Spleen (tissue), 11 donors: ENCODE results near the gene CD209. TPM values are rescaled to one million over a fixed set of nuclear protein-coding genes. Genes with fewer than 3 reads are reported as not detected.

Experiments
- DNase-seq: peaks from one replicate; pipeline ENCODE4 v3.0.0-alpha.2; 2020
- H3K27ac ChIP-seq, 8 donors: fragments of 200-600 bp; sonication (generic) in 7 of 8; 1 replicate in 4 of 8; 2 replicates in 4 of 8; pipeline versions ENCODE4 v1.5.0 to v1.8.0; 2016 to 2021; ENCODE audit warnings: inconsistent platforms in 4 of 8, mild to moderate bottlenecking in 4 of 8, moderate library complexity in 1 of 8
- H3K27me3 ChIP-seq, 7 donors: fragments of 200-600 bp; sonication (generic) in 6 of 7; replicated peaks in 1 of 7; 1 replicate in 4 of 7; 2 replicates in 3 of 7; pipeline versions ENCODE4 v1.5.0 to v1.8.0; 2016 to 2021; ENCODE audit warnings: inconsistent platforms in 3 of 7, mild to moderate bottlenecking in 1 of 7
- H3K36me3 ChIP-seq, 6 donors: fragments of 200-600 bp; sonication (generic) in 5 of 6; 1 replicate in 4 of 6; 2 replicates in 2 of 6; pipeline versions ENCODE4 v1.5.0 to v1.8.0; 2016 to 2021; ENCODE audit warnings: inconsistent platforms in 2 of 6
- H3K4me1 ChIP-seq, 6 donors: fragments of 200-600 bp; sonication (generic) in 5 of 6; 1 replicate in 3 of 6; 2 replicates in 3 of 6; pipeline versions ENCODE4 v1.5.0 to v1.8.0; 2016 to 2021; ENCODE audit warnings: inconsistent platforms in 3 of 6
- H3K4me3 ChIP-seq, 8 donors: fragments of 200-600 bp; sonication (generic) in 7 of 8; 1 replicate in 4 of 8; 2 replicates in 4 of 8; pipeline versions ENCODE4 v1.5.0 to v1.8.0; 2016 to 2021; ENCODE audit warnings: inconsistent platforms in 4 of 8, mild to moderate bottlenecking in 4 of 8, moderate library complexity in 2 of 8
- H3K9me3 ChIP-seq, 8 donors: fragments of 200-600 bp; sonication (generic) in 7 of 8; 1 replicate in 4 of 8; 2 replicates in 4 of 8; pipeline versions ENCODE4 v1.5.0 to v1.8.0; 2016 to 2021; ENCODE audit warnings: inconsistent platforms in 4 of 8
- CTCF ChIP-seq, 11 experiments: fragments of 200-600 bp in 7 of 11; fragments of 450-650 bp in 4 of 11; sonication (generic) in 4 of 11; IDR thresholded peaks in 8 of 11; conservative IDR thresholded peaks in 3 of 11; 1 replicate in 7 of 11; 2 replicates in 4 of 11; pipeline versions ENCODE4 v1.4.0 to v1.8.0; 2016 to 2021; ENCODE audit warnings: antibody characterized with exemption in 11 of 11, inconsistent platforms in 4 of 11, mild to moderate bottlenecking in 1 of 11
- POLR2A ChIP-seq, 3 donors: fragments of 450-650 bp; IDR thresholded peaks; one replicate each; pipeline ENCODE4 v1.5.1; 2017; ENCODE audit warnings: antibody characterized with exemption in 3 of 3, mild to moderate bottlenecking in 1 of 3
- POLR2AphosphoS5 ChIP-seq, 3 donors: sonication (generic); formaldehyde crosslinking; IDR thresholded peaks; one replicate each; pipeline ENCODE4 v1.5.1; 2017; ENCODE audit warnings: antibody characterized with exemption in 3 of 3
- WGBS, 5 donors: extraction: QIAGEN DNeasy Blood & Tissue Kit in 3 of 5; methylation state at CpG; one replicate each; pipeline versions ENCODE4 v1.1.5 to v1.1.7; 2013 to 2018; 5-methylcytosine and 5-hydroxymethylcytosine counted together
- intact Hi-C: fragments of 100-400 bp; cut with DNase I; formaldehyde crosslinking; loops from one replicate; pipeline ENCODE4 v1.15.0; 2023; ENCODE audit warnings: low total_unique reads
- polyA plus RNA-seq, 3 donors: library from polyadenylated mRNA; stranded (reverse); fragments of 200-250 nt; gene quantifications; one replicate each; pipeline ENCODE4 v1.2.1, GENCODE V29; 2013
- total RNA-seq, 7 donors: library from RNA; depleted of rRNA in 3 of 7; stranded (reverse); fragments of >200 nt in 3 of 7; fragmentation: NEBNext Ultra II Directional in 4 of 7; extraction: Animal tissue kit (Norgen Biotek cat#: 25700) in 4 of 7; gene quantifications; one replicate each; pipeline versions ENCODE4 v1.1.0 to v1.2.1, GENCODE V29; 2016 to 2021
- donor health status: healthy with polysubstance abuse.
- donor health status: DM: no; HTN: no; CAD: no; lungs with moderate emphysema.
- donor health status: DM: no; HTN: no; CAD: no.
- donor health status: Bipolar disorder and iron deficiency.
- donor health status: healthy.
- donor health status: DM: no; HTN: no; CAD: no.
- donor health status: DM: yes; HTN: yes; CAD: no.

CD209 gene
- total and polyA plus RNA-seq, 10 donors: 0.42 to 22.2 (median 1.5) TPM

DNA sequence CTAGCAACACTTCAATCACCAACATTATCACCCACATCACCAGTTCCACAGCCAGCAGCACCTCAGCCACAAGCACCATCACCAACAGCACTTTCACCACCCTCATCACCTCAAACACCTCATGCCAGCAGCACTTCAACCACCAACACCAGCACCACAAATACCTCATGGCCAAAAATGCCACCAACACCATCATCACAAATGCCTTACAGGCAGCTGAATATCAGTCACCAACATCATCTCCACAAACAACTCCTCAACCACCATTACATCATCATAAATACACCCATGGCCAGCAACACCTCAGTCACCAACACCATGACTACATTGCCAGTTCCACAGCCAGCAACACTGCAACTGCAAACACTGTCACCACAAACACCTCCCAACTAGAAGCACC is 55.8 kb downstream of the CD209 start:
- H3K27ac ChIP-seq: peak overlapping the region in 1 of 8 donors; percentile 78
- H3K27me3 ChIP-seq: peaks cover 0 to 18% (median 0%) of the 10 kb centered on the region in 7 donors
- peaks cover 6 to 50% (median 19%) of the 10 kb centered on the region in 6 donors for H3K4me1 ChIP-seq
- H3K36me3 ChIP-seq: peaks cover 0 to 15% (median 0%) of the 10 kb centered on the region in 6 donors
- intact Hi-C loops: no loop called here
- no peak for TF ChIP-seq POLR2AphosphoS5 (IDR thresholded peaks at IDR 0.05)
- no peak for TF ChIP-seq CTCF (IDR thresholded peaks at IDR 0.05 in 8 of 11, conservative IDR thresholded peaks at IDR 0.05 in 3 of 11)
- TF ChIP-seq POLR2A (IDR thresholded peaks at IDR 0.05): no peak
- no peak overlapping the region for H3K4me3 ChIP-seq
- H3K9me3 ChIP-seq: no peaks in the 10 kb centered on the region
- no peak for DNase-seq

DNA sequence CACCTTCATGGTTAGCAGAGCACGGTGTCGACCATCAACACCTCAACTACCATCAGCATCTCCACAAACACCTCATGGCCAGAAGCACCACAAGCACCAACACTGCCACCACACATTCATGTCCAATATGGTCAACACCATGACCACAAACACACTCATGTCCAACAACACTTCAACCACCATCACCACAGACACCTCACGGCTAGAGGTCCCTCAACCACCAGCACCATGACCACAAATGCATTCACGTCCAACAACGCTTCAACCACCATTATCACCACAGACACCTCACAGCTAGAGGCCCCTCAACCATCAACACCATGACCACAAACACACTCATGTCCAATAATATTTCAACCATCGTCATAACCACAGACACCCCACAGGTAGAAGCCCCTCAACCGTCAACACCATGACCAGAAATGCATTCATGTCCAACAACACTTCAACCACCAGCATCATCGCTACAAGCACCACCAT is 56.5 kb downstream of the CD209 start:
- intact Hi-C loops: no loop called here
- Histone ChIP-seq H3K27me3 (peaks cover 0 to 18% (median 0%) of the 10 kb centered on the region in 7 donors), H3K27ac (peak overlapping the region in 1 of 8 donors; percentile 78), H3K9me3 (no peaks in the 10 kb centered on the region), H3K4me1 (peaks cover 6 to 43% (median 18%) of the 10 kb centered on the region in 6 donors), H3K36me3 (peaks cover 0 to 15% (median 0%) of the 10 kb centered on the region in 6 donors), H3K4me3 (no peak overlapping the region)
- 69 to 78% (median 74%) methylated on average over 8 of the region's 8 CpGs for WGBS, 5 donors
- TF ChIP-seq POLR2AphosphoS5 (IDR thresholded peaks at IDR 0.05) (no peak), POLR2A (IDR thresholded peaks at IDR 0.05) (no peak), CTCF (IDR thresholded peaks at IDR 0.05 in 8 of 11, conservative IDR thresholded peaks at IDR 0.05 in 3 of 11) (no peak)
- DNase-seq: no peak

Other genes with a start within 250 kb of the CD209 start
- 10 to 100 TPM; 22.8 to 50.5 (median 43.6) TPM for gene ZNF358, start 231.4 kb downstream of the CD209 start, total RNA-seq
- 10 to 100 TPM; 23.8 to 44.6 (median 30.6) TPM for gene ZNF358, start 231.4 kb downstream of the CD209 start, polyA plus RNA-seq
- gene MCOLN1, start 224.9 kb downstream of the CD209 start, total RNA-seq: 100 to 1,000 TPM in 6 of 7 donors, 10 to 100 TPM in 1; 76.9 to 166 (median 131) TPM
- gene MCOLN1, start 224.9 kb downstream of the CD209 start, polyA plus RNA-seq: 100 to 1,000 TPM in 1 of 3 donors, 10 to 100 TPM in 2; 25.1 to 106 (median 68.5) TPM
- gene PNPLA6, start 211.8 kb downstream of the CD209 start, total RNA-seq: 100 to 1,000 TPM; 125 to 225 (median 151) TPM
- 100 to 1,000 TPM in 2 of 3 donors, 10 to 100 TPM in 1; 51.0 to 142 (median 130) TPM for gene PNPLA6, start 211.8 kb downstream of the CD209 start, polyA plus RNA-seq
- 1 to 10 TPM in 3 of 7 donors, under 1 TPM in 4; 0.28 to 1.5 (median 0.85) TPM for gene CAMSAP3, start 151.7 kb downstream of the CD209 start, total RNA-seq
- under 1 TPM; 0.52 to 0.77 (median 0.76) TPM for gene CAMSAP3, start 151.7 kb downstream of the CD209 start, polyA plus RNA-seq
- 10 to 100 TPM; 37.2 to 52.2 (median 41.4) TPM for gene XAB2, start 118.0 kb downstream of the CD209 start, total RNA-seq
- gene XAB2, start 118.0 kb downstream of the CD209 start, polyA plus RNA-seq: 10 to 100 TPM; 31.8 to 49.0 (median 48.3) TPM
- gene PET100, start 117.7 kb downstream of the CD209 start, total RNA-seq: 10 to 100 TPM in 6 of 7 donors, 1 to 10 TPM in 1; 8.7 to 94.5 (median 77.3) TPM
- gene PET100, start 117.7 kb downstream of the CD209 start, polyA plus RNA-seq: 100 to 1,000 TPM; 111 to 130 (median 125) TPM
- 1 to 10 TPM in 6 of 7 donors, not detected in 1; 1.5 to 2.7 (median 2.0) TPM for gene PCP2, start 113.8 kb downstream of the CD209 start, total RNA-seq
- gene PCP2, start 113.8 kb downstream of the CD209 start, polyA plus RNA-seq: 1 to 10 TPM; 2.5 to 5.9 (median 3.5) TPM
- gene STXBP2, start 110.4 kb downstream of the CD209 start, total RNA-seq: 100 to 1,000 TPM; 144 to 455 (median 185) TPM
- gene STXBP2, start 110.4 kb downstream of the CD209 start, polyA plus RNA-seq: 100 to 1,000 TPM in 1 of 3 donors, 10 to 100 TPM in 2; 58.8 to 198 (median 94.4) TPM
- 10 to 100 TPM in 4 of 7 donors, 1 to 10 TPM in 3; 5.4 to 44.0 (median 12.4) TPM for gene RETN, start 78.5 kb downstream of the CD209 start, total RNA-seq
- gene RETN, start 78.5 kb downstream of the CD209 start, polyA plus RNA-seq: 10 to 100 TPM; 26.0 to 60.6 (median 51.1) TPM
- 10 to 100 TPM; 12.9 to 95.6 (median 28.7) TPM for gene MCEMP1, start 70.4 kb downstream of the CD209 start, total RNA-seq
- 10 to 100 TPM in 2 of 3 donors, 1 to 10 TPM in 1; 3.9 to 23.7 (median 11.7) TPM for gene MCEMP1, start 70.4 kb downstream of the CD209 start, polyA plus RNA-seq
- 10 to 100 TPM; 47.2 to 88.5 (median 77.4) TPM for gene TRAPPC5, start 66.7 kb downstream of the CD209 start, total RNA-seq
- 100 to 1,000 TPM in 2 of 3 donors, 10 to 100 TPM in 1; 94.3 to 159 (median 128) TPM for gene TRAPPC5, start 66.7 kb downstream of the CD209 start, polyA plus RNA-seq
- 100 to 1,000 TPM in 1 of 7 donors, 10 to 100 TPM in 6; 26.4 to 121 (median 47.0) TPM for gene FCER2, start 45.4 kb downstream of the CD209 start, total RNA-seq
- 100 to 1,000 TPM in 2 of 3 donors, 10 to 100 TPM in 1; 48.0 to 108 (median 105) TPM for gene FCER2, start 45.4 kb downstream of the CD209 start, polyA plus RNA-seq
- 1 to 10 TPM in 3 of 7 donors, under 1 TPM in 3, not detected in 1; 0.34 to 4.0 (median 0.88) TPM for gene CLEC4G, start 15.4 kb downstream of the CD209 start, total RNA-seq
- 1 to 10 TPM in 2 of 3 donors, under 1 TPM in 1; 0.50 to 1.3 (median 1.0) TPM for gene CLEC4G, start 15.4 kb downstream of the CD209 start, polyA plus RNA-seq
- gene CLEC4M, start 15.7 kb upstream of the CD209 start, total RNA-seq: 1 to 10 TPM in 1 of 7 donors, under 1 TPM in 1, not detected in 5; 0.89 to 3.3 TPM
- gene CLEC4M, start 15.7 kb upstream of the CD209 start, polyA plus RNA-seq: under 1 TPM in 2 of 3 donors, not detected in 1; 0.12 to 0.26 TPM
- gene EVI5L, start 82.7 kb upstream of the CD209 start, total RNA-seq: 10 to 100 TPM in 5 of 7 donors, 1 to 10 TPM in 2; 8.6 to 22.8 (median 13.8) TPM
- gene EVI5L, start 82.7 kb upstream of the CD209 start, polyA plus RNA-seq: 1 to 10 TPM; 3.7 to 9.3 (median 3.7) TPM
- gene PRR36, start 126.9 kb upstream of the CD209 start, total RNA-seq: under 1 TPM in 4 of 7 donors, not detected in 3; 0.09 to 0.43 (median 0.21) TPM
- gene PRR36, start 126.9 kb upstream of the CD209 start, polyA plus RNA-seq: under 1 TPM; 0.02 to 0.06 (median 0.06) TPM
- gene LRRC8E, start 141.0 kb upstream of the CD209 start, total RNA-seq: under 1 TPM in 1 of 7 donors, not detected in 6; 0.37 TPM
- under 1 TPM in 1 of 3 donors, not detected in 2; 0.08 TPM for gene LRRC8E, start 141.0 kb upstream of the CD209 start, polyA plus RNA-seq
- 10 to 100 TPM; 19.5 to 41.3 (median 32.9) TPM for gene MAP2K7, start 156.3 kb upstream of the CD209 start, total RNA-seq
- 10 to 100 TPM; 12.4 to 44.3 (median 18.9) TPM for gene MAP2K7, start 156.3 kb upstream of the CD209 start, polyA plus RNA-seq
- gene TGFBR3L, start 167.3 kb upstream of the CD209 start, total RNA-seq: not detected
- gene TGFBR3L, start 167.3 kb upstream of the CD209 start, polyA plus RNA-seq: under 1 TPM in 1 of 3 donors, not detected in 2; 0.11 TPM
- gene SNAPC2, start 172.8 kb upstream of the CD209 start, total RNA-seq: 10 to 100 TPM; 13.8 to 23.9 (median 17.7) TPM
- gene SNAPC2, start 172.8 kb upstream of the CD209 start, polyA plus RNA-seq: 10 to 100 TPM; 13.1 to 23.0 (median 19.3) TPM
- gene CTXN1, start 178.6 kb upstream of the CD209 start, total RNA-seq: 1 to 10 TPM; 1.2 to 4.4 (median 2.1) TPM
- gene CTXN1, start 178.6 kb upstream of the CD209 start, polyA plus RNA-seq: under 1 TPM; 0.11 to 0.96 (median 0.64) TPM
- 10 to 100 TPM; 33.2 to 94.9 (median 63.5) TPM for gene TIMM44, start 196.1 kb upstream of the CD209 start, total RNA-seq
- 10 to 100 TPM; 37.4 to 67.3 (median 66.0) TPM for gene TIMM44, start 196.1 kb upstream of the CD209 start, polyA plus RNA-seq